ENCODE results near the gene SEL1L3.

SEL1L3 gene

DNA sequence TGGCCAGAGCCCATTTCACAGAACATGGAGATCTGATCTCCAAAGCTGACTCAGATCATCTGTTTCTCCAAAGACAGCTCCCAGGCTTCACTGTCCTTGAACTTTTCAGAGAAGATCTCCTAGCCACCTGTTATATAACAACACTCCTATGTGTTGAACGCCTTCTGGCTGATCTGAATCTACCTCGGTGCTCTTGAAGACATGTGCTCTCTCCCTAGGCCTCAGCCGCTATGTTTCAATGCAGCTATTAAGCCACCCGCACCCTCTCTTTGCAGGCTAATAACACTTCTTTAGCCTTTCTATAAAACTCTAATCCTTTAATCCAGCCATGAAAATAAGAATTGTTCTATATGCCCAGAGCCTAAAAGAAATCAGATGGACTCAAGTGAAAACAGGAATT is 34.9 kb downstream of the SEL1L3 start:
- no peak overlapping the region for H3K4me3 ChIP-seq (ENCODE audit: low read depth, low read length)
- no peak for TF ChIP-seq CTCF (conservative IDR thresholded peaks at IDR 0.05; ENCODE audit: low read depth, low read length)
- no peak for DNase-seq (ENCODE audit: low read depth)

- no peak for DNase-seq (ENCODE audit: low read depth)
- no peak overlapping the region for H3K4me3 ChIP-seq (ENCODE audit: low read depth, low read length)
- no peak for TF ChIP-seq CTCF (conservative IDR thresholded peaks at IDR 0.05; ENCODE audit: low read depth, low read length)
These were observed 35.4 kb downstream of the SEL1L3 start for GRCh38 chr4:25827373-25827772.

- TF ChIP-seq CTCF (conservative IDR thresholded peaks at IDR 0.05; ENCODE audit: low read depth, low read length), result no peak
- no peak for DNase-seq (ENCODE audit: low read depth)
- no peak overlapping the region for H3K4me3 ChIP-seq (ENCODE audit: low read depth, low read length)
These were observed 36.6 kb downstream of the SEL1L3 start for GRCh38 chr4:25826074-25826752.

DNA sequence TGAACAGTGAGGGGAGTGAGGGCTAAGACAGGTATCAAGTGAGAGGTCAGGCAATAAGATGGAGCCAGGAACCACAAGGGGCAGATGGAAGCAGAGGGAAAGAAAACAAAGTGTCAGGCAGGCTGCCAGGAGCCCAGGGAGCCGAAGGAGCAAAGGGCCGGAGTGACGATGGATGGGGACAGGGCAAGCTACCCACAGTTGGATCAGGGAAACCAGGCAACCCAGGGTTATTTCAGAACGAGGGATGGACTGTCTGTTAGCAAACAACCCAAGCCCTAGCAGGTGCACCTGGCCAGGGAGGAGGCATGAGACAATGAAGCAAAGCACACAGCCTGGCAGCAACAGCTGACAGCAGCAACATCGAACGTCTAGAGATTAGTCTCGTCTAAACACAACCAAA is 39.2 kb downstream of the SEL1L3 start:
- DNase-seq (ENCODE audit: low read depth), result no peak
- H3K4me3 ChIP-seq (ENCODE audit: low read depth, low read length), result no peak overlapping the region
- no peak for TF ChIP-seq CTCF (conservative IDR thresholded peaks at IDR 0.05; ENCODE audit: low read depth, low read length)

DNA sequence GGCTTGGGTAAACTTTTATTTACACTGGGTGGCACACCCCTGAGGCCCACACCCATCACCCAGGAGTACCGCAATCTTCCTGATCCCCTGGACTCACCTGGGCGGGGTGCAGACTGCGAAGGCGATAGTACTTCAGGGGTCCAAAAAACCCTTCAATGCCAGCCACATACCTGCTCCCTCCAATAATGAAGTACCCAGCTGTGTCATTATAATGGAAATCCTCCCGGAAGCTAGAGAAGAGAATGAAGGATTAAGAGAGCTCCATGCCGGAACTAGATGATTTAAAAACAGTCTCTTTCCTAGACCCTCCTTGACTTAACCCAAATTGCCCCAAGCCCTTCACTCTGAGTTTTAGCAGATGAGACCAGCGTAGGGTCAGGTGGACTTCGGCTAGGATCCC is 40.9 kb downstream of the SEL1L3 start:
- no peak for DNase-seq (ENCODE audit: low read depth)
- TF ChIP-seq CTCF (conservative IDR thresholded peaks at IDR 0.05; ENCODE audit: low read depth, low read length), result no peak
- no peak overlapping the region for H3K4me3 ChIP-seq (ENCODE audit: low read depth, low read length)

- H3K4me3 ChIP-seq (ENCODE audit: low read depth, low read length), result no peak overlapping the region
- DNase-seq (ENCODE audit: low read depth), result no peak
- TF ChIP-seq CTCF (conservative IDR thresholded peaks at IDR 0.05; ENCODE audit: low read depth, low read length), result no peak
These were observed 41.5 kb downstream of the SEL1L3 start for GRCh38 chr4:25821267-25821666.

GRCh38 chr4:25818876-25819275 is 43.9 kb downstream of the SEL1L3 start:
- DNase-seq (ENCODE audit: low read depth), result no peak
- no peak overlapping the region for H3K4me3 ChIP-seq (ENCODE audit: low read depth, low read length)
- TF ChIP-seq CTCF (conservative IDR thresholded peaks at IDR 0.05; ENCODE audit: low read depth, low read length), result no peak

Data from choroid plexus epithelial cell (primary cell).